H1 (cell line): ENCODE data around the gene SYK. TPM values are rescaled to one million over a fixed set of nuclear protein-coding genes. Genes with fewer than 3 reads are reported as not detected.
A peak's percentile ranks its signal among the peaks of the same experiment; 100 is the strongest.

Source experiments
- CTCF ChIA-PET: fragments of 300-600 bp; sonication (Branson Sonifier 250); formaldehyde crosslinking; loops from one replicate; lab custom pipeline; 2021; ENCODE audit not compliant: partially characterized antibody; lab: Charles Lee
- POLR2A ChIA-PET: fragments of 300-600 bp; sonication (Branson Sonifier 250); formaldehyde crosslinking; loops from one replicate; lab custom pipeline; 2021; ENCODE audit warnings: inconsistent platforms; ENCODE audit not compliant: partially characterized antibody; lab: Charles Lee
- DNase-seq, 2 experiments: peaks; one replicate each; pipeline versions ENCODE4 v3.0.0 to v3.0.0-alpha.2; 2010 to 2022; ENCODE audit warnings: low spot score in 2 of 2, low read depth in 1 of 2, mixed read lengths in 1 of 2
- FAIRE-seq: peaks from 2 replicates; lab custom pipeline; 2011; peaks lifted over from hg19 to GRCh38; lab: Jason Lieb, UNC
- H2AFZ ChIP-seq: 2 replicates; pipeline ENCODE4 v1.8.1; 2012; ENCODE audit warnings: low read length, inconsistent platforms
- H2AK5ac ChIP-seq: 2 replicates; pipeline ENCODE4 v1.6.1; 2013; ENCODE audit warnings: low read depth, low read length
- H2BK120ac ChIP-seq: replicated peaks from 2 replicates; pipeline ENCODE3; 2013; ENCODE audit warnings: low read depth, low read length, inconsistent platforms
- H2BK12ac ChIP-seq: 2 replicates; pipeline ENCODE4 v1.6.1; 2013; ENCODE audit warnings: low read depth, low read length
- H2BK15ac ChIP-seq: 2 replicates; pipeline ENCODE4 v1.6.1; 2013; ENCODE audit warnings: low read length
- H2BK20ac ChIP-seq: 2 replicates; pipeline ENCODE4 v1.6.1; 2013; ENCODE audit warnings: low read length
- H2BK5ac ChIP-seq: 2 replicates; pipeline ENCODE4 v1.6.1; 2013; ENCODE audit warnings: low read depth, low read length
- H3K14ac ChIP-seq: 2 replicates; pipeline ENCODE4 v1.6.1; 2013; ENCODE audit warnings: inconsistent platforms; ENCODE audit not compliant: insufficient read length
- H3K18ac ChIP-seq: 2 replicates; pipeline ENCODE4 v1.6.1; 2013; ENCODE audit warnings: low read length; ENCODE audit errors: extremely low read depth
- H3K23ac ChIP-seq: 2 replicates; pipeline ENCODE4 v1.6.1; 2013; ENCODE audit warnings: inconsistent platforms; ENCODE audit not compliant: insufficient read length
- H3K23me2 ChIP-seq: 2 replicates; pipeline ENCODE4 v1.6.1; 2013; ENCODE audit warnings: low read depth, low read length
- H3K27ac ChIP-seq: 2 replicates; pipeline ENCODE4 v1.6.1; 2011; ENCODE audit warnings: low read depth, low read length, inconsistent platforms
- H3K27me3 ChIP-seq, 4 experiments: replicated peaks in 1 of 4; 1 replicate in 1 of 4; 2 replicates in 3 of 4; pipeline versions ENCODE4 v1.6.1 to v1.8.1; 2011 to 2013; ENCODE audit warnings: low read length in 3 of 4, mild to moderate bottlenecking in 3 of 4, inconsistent platforms in 2 of 4, mixed read lengths in 2 of 4, moderate library complexity in 1 of 4; ENCODE audit not compliant: control insufficient read depth in 3 of 4, insufficient read depth in 3 of 4; ENCODE audit errors: extremely low read depth in 1 of 4
- H3K36me3 ChIP-seq, 4 experiments: 2 replicates each; pipeline versions ENCODE4 v1.6.1 to v1.8.1; 2011 to 2013; ENCODE audit warnings: mild to moderate bottlenecking in 4 of 4, low read length in 3 of 4, moderate library complexity in 2 of 4, control low read depth in 1 of 4, inconsistent platforms in 1 of 4; ENCODE audit not compliant: insufficient read depth in 4 of 4, control insufficient read depth in 2 of 4
- H3K4ac ChIP-seq: replicated peaks from 2 replicates; pipeline ENCODE3; 2013; ENCODE audit warnings: low read length, low read depth, mixed read lengths, inconsistent platforms; ENCODE audit not compliant: insufficient read length
- H3K4me1 ChIP-seq, 4 experiments: replicated peaks in 1 of 4; 1 replicate in 1 of 4; 2 replicates in 3 of 4; pipeline versions ENCODE4 v1.6.1 to v1.8.1; 2011 to 2013; ENCODE audit warnings: low read length in 3 of 4, inconsistent platforms in 2 of 4, mixed read lengths in 1 of 4; ENCODE audit not compliant: insufficient read depth in 4 of 4, control insufficient read depth in 3 of 4
- H3K4me2 ChIP-seq, 2 experiments: 2 replicates each; pipeline versions ENCODE4 v1.6.1 to v1.8.1; 2011 to 2013; ENCODE audit warnings: low read depth in 2 of 2, low read length in 2 of 2, control low read depth in 1 of 2, inconsistent platforms in 1 of 2, mild to moderate bottlenecking in 1 of 2; ENCODE audit not compliant: insufficient read depth in 1 of 2
- H3K4me3 ChIP-seq, 4 experiments: fragments of 200-600, 300-600 bp in 1 of 4; sonication (generic), shearing (Covaris generic), sonication (Bioruptor Twin) in 1 of 4; 2 replicates each; pipeline versions ENCODE4 v1.5.1 to v1.8.1; 2011 to 2016; ENCODE audit warnings: low read length in 4 of 4, low read depth in 3 of 4, control low read depth in 2 of 4, inconsistent platforms in 2 of 4, mild to moderate bottlenecking in 2 of 4, mixed read lengths in 1 of 4, moderate library complexity in 1 of 4; ENCODE audit not compliant: insufficient read depth in 2 of 4; ENCODE audit errors: extremely low read depth in 1 of 4
- H3K56ac ChIP-seq: replicated peaks from 2 replicates; pipeline ENCODE3; 2013; ENCODE audit warnings: low read depth, mild to moderate bottlenecking, mixed read lengths, low read length, inconsistent platforms; ENCODE audit not compliant: insufficient read length
- H3K79me1 ChIP-seq: 2 replicates; pipeline ENCODE4 v1.6.1; 2013; ENCODE audit warnings: low read depth, low read length, control low read depth
- H3K79me2 ChIP-seq, 2 experiments: 2 replicates each; pipeline versions ENCODE4 v1.6.1 to v1.8.1; 2012 to 2013; ENCODE audit warnings: low read length in 2 of 2, mild to moderate bottlenecking in 2 of 2, inconsistent platforms in 1 of 2; ENCODE audit not compliant: insufficient read depth in 2 of 2, control insufficient read depth in 1 of 2
- H3K9ac ChIP-seq, 4 experiments: replicated peaks in 1 of 4; 1 replicate in 1 of 4; 2 replicates in 3 of 4; pipeline versions ENCODE4 v1.6.1 to v1.8.1; 2011 to 2013; ENCODE audit warnings: low read depth in 3 of 4, low read length in 3 of 4, control low read depth in 2 of 4, mild to moderate bottlenecking in 2 of 4, moderate library complexity in 2 of 4, inconsistent platforms in 1 of 4; ENCODE audit errors: extremely low read depth in 1 of 4
- H3K9me3 ChIP-seq, 2 experiments: 2 replicates each; pipeline versions ENCODE4 v1.6.1 to v1.8.1; 2012 to 2013; ENCODE audit warnings: mild to moderate bottlenecking in 2 of 2, moderate library complexity in 2 of 2, control low read depth in 1 of 2, inconsistent platforms in 1 of 2, low read depth in 1 of 2, low read length in 1 of 2, mixed read lengths in 1 of 2; ENCODE audit not compliant: insufficient read depth in 2 of 2
- H4K20me1 ChIP-seq, 2 experiments: replicated peaks in 1 of 2; 2 replicates each; pipeline versions ENCODE3 to v1.8.1; 2011 to 2013; ENCODE audit warnings: inconsistent platforms in 2 of 2, low read length in 2 of 2, mild to moderate bottlenecking in 1 of 2; ENCODE audit not compliant: insufficient read depth in 2 of 2, control insufficient read depth in 1 of 2
- H4K5ac ChIP-seq: 2 replicates; pipeline ENCODE4 v1.6.1; 2013; ENCODE audit warnings: low read length, low read depth, mixed read lengths, inconsistent platforms; ENCODE audit not compliant: insufficient read length
- H4K8ac ChIP-seq: 2 replicates; pipeline ENCODE4 v1.8.0; 2013; ENCODE audit warnings: mild to moderate bottlenecking, moderate library complexity, low read length, inconsistent platforms; ENCODE audit not compliant: insufficient read depth; ENCODE audit errors: extremely low read depth
- H4K91ac ChIP-seq: replicated peaks from 2 replicates; pipeline ENCODE3; 2013; ENCODE audit warnings: low read length, mixed read lengths, inconsistent platforms; ENCODE audit not compliant: insufficient read length
- POU5F1 ChIP-seq: IDR thresholded peaks from 2 replicates; pipeline ENCODE4 v1.6.1; 2011; ENCODE audit warnings: low read depth, mild to moderate bottlenecking, low read length, moderate library complexity
- WGBS, 2 experiments: shearing (Covaris generic) in 1 of 2; methylation state at CpG; one replicate each; pipeline versions ENCODE4 v1.1.6 to v1.1.7; 2013 to 2015; ENCODE audit warnings: low lambda C conversion rate in 2 of 2, mixed read lengths in 2 of 2, inconsistent platforms in 1 of 2, low coverage in 1 of 2, missing lambda C conversion rate in 1 of 2; ENCODE audit not compliant: insufficient replicate concordance in 2 of 2, insufficient coverage in 1 of 2, insufficient read length in 1 of 2; ENCODE audit errors: extremely low coverage in 1 of 2, missing lambda C conversion rate in 1 of 2; 5-methylcytosine and 5-hydroxymethylcytosine counted together
- polyA plus RNA-seq, 7 experiments: library from polyadenylated mRNA; depleted of rRNA in 3 of 7; stranded (reverse) in 5 of 7; unstranded in 2 of 7; fragments of >200 nt in 5 of 7; fragments of 200-250 nt in 2 of 7; gene quantifications; 1 replicate in 5 of 7; 2 replicates in 1 of 7; 4 replicates in 1 of 7; pipeline versions ENCODE4 v1.2.1 to v1.2.3, GENCODE V29; 2011 to 2013; ENCODE audit warnings: missing spikeins in 2 of 7, mixed read lengths in 2 of 7
- total RNA-seq: library from RNA; stranded (reverse); fragmentation: NEBNext Ultra II Directional; extraction: Animal tissue kit (Norgen Biotek cat#: 25700); gene quantifications from 2 replicates; pipeline ENCODE4 v1.2.1, GENCODE V29; 2021

The SYK gene
- total and polyA plus RNA-seq, 2 of the 8 experiments (the other 6 are each of a cell fraction or from before 2014, with no cell fraction given): 1.5 to 4.4 TPM

DNA sequence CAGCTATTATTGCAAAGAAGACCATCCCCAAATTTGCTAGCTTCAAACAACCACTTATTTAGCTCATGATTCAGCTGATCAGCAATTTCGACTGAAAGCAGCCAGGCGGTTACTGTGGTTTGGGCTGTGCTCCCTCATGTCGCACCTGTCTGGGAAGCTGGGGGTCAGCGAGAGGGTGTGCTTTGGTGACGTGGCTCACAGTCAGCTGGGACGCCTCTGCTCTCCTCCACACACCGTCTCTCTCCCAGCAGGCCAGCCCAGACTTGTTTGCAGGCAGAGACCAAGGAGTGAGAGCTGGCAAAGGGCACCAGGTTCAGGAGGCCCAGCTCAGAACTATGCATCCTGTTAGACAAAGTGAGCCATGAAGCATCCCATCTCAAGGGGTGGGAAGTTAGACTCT lies 140.9 kb downstream of the SYK start:
- no peak overlapping the region for H2BK12ac ChIP-seq
- H2BK20ac ChIP-seq: no peak overlapping the region
- H4K91ac ChIP-seq: no peak overlapping the region
- H4K5ac ChIP-seq: no peak overlapping the region
- no peak overlapping the region for H3K4ac ChIP-seq
- H3K79me1 ChIP-seq: no peaks in the 10 kb centered on the region
- no peaks in the 10 kb centered on the region for H4K20me1 ChIP-seq
- no peak overlapping the region for H2AK5ac ChIP-seq
- no peak overlapping the region for H3K23ac ChIP-seq
- 94% methylated on average over 7 of the region's 7 CpGs; no CpG with 5 or more reads in 1 of the 2 experiments for WGBS, 2 experiments
- no peaks in the 10 kb centered on the region for H3K9me3 ChIP-seq
- no peaks in the 10 kb centered on the region for H3K23me2 ChIP-seq
- no peak overlapping the region for H2BK5ac ChIP-seq
- H2AFZ ChIP-seq: 0 out of 2 replicates have a peak overlapping the region, but pooled peaks have one; percentile 27
- no peak overlapping the region for H3K18ac ChIP-seq
- FAIRE-seq (no peak), DNase-seq (no peak)
- H3K14ac ChIP-seq: no peak overlapping the region
- H3K9ac ChIP-seq: no peak overlapping the region
- no peak overlapping the region for H3K4me2 ChIP-seq
- ChIA-PET POLR2A (no interaction called here), CTCF (interaction anchor here (1.0 to 2.3 kb wide), 6 partner anchors 9 to 95 kb away, joined by 3 to 12 read pairs (median 3); no protein-coding TSS in a partner anchor)
- H3K27me3 ChIP-seq: no peaks in the 10 kb centered on the region
- no peaks in the 10 kb centered on the region for H3K4me1 ChIP-seq
- H3K27ac ChIP-seq: no peak overlapping the region
- H3K36me3 ChIP-seq: no peaks in the 10 kb centered on the region
- H2BK120ac ChIP-seq: no peak overlapping the region
- H2BK15ac ChIP-seq: no peak overlapping the region
- no peak overlapping the region for H4K8ac ChIP-seq
- no peak for TF ChIP-seq POU5F1
- no peaks in the 10 kb centered on the region for H3K79me2 ChIP-seq
- H3K4me3 ChIP-seq: no peak overlapping the region
- H3K56ac ChIP-seq: no peak overlapping the region
